Peyer's patch (tissue), 4 donors: ENCODE results near the gene FBXO9. TPM values are rescaled to one million over a fixed set of nuclear protein-coding genes. Genes with fewer than 3 reads are reported as not detected.
"Not testable (repeated sequence)": the region's sequence is repeated elsewhere in the genome, so short reads cannot be mapped to it uniquely, and the experiment has no call there.

ENCODE experiments used
- DNase-seq, 3 donors: peaks; one replicate each; pipeline ENCODE4 v3.0.0-alpha.2; 2017 to 2019
- H3K27ac ChIP-seq, 4 donors: fragments of 200-600 bp; sonication (generic); one replicate each; pipeline ENCODE4 v1.5.1; 2016 to 2019
- H3K27me3 ChIP-seq, 2 donors: fragments of 200-600 bp; sonication (generic); one replicate each; pipeline ENCODE4 v1.5.1; 2019
- H3K36me3 ChIP-seq, 3 donors: fragments of 200-600 bp; sonication (generic); one replicate each; pipeline ENCODE4 v1.5.1; 2016 to 2019
- H3K4me1 ChIP-seq, 4 donors: fragments of 200-600 bp; sonication (generic); one replicate each; pipeline ENCODE4 v1.5.1; 2016 to 2019
- H3K4me3 ChIP-seq, 4 donors: fragments of 200-600 bp; sonication (generic); 1 replicate in 3 of 4; 2 replicates in 1 of 4; pipeline ENCODE4 v1.5.1; 2016 to 2019; ENCODE audit warnings: mild to moderate bottlenecking in 1 of 4
- H3K9me3 ChIP-seq, 4 donors: fragments of 200-600 bp; sonication (generic); one replicate each; pipeline ENCODE4 v1.5.1; 2016 to 2019; ENCODE audit warnings: mild to moderate bottlenecking in 1 of 4
- CTCF ChIP-seq, 6 experiments: fragments of 450-650 bp in 4 of 6; fragments of 200-600 bp in 2 of 6; sonication (generic) in 1 of 6; IDR thresholded peaks; one replicate each; pipeline ENCODE4 v1.5.1; 2017 to 2019; ENCODE audit warnings: antibody characterized with exemption in 6 of 6, mild to moderate bottlenecking in 3 of 6, moderate library complexity in 1 of 6
- POLR2A ChIP-seq, 2 donors: fragments of 450-650 bp; IDR thresholded peaks; one replicate each; pipeline ENCODE4 v1.5.1; 2017; ENCODE audit warnings: antibody characterized with exemption in 2 of 2, mild to moderate bottlenecking in 2 of 2, moderate library complexity in 2 of 2
- total RNA-seq, 4 donors: library from RNA; depleted of rRNA; stranded (reverse); fragments of >200 nt; gene quantifications; one replicate each; pipeline ENCODE4 v1.1.0, GENCODE V29; 2016

Gene FBXO9
- total RNA-seq, 4 donors from 2014 or later: 62.5 to 109 (median 76.6) TPM

- H3K27ac ChIP-seq: no peak overlapping the region
- H3K27me3 ChIP-seq: no peaks in the 10 kb centered on the region
- no peak for DNase-seq
- H3K4me1 ChIP-seq: peaks cover 0 to 4% (median 0%) of the 10 kb centered on the region in 4 donors
- no peaks in the 10 kb centered on the region for H3K9me3 ChIP-seq
- peaks cover 0 to 2% (median 0%) of the 10 kb centered on the region in 3 donors for H3K36me3 ChIP-seq
- H3K4me3 ChIP-seq: no peak overlapping the region
- no peak for TF ChIP-seq CTCF (IDR thresholded peaks at IDR 0.05)
- TF ChIP-seq POLR2A (IDR thresholded peaks at IDR 0.05): no peak
These were observed 19.1 kb upstream of the FBXO9 start for GRCh38 chr6:53045891-53046673.

- H3K27ac ChIP-seq: no peak overlapping the region
- DNase-seq: no peak
- peak overlapping the region in 2 of 4 donors; percentile 10 to 15 for H3K4me3 ChIP-seq
- TF ChIP-seq POLR2A (IDR thresholded peaks at IDR 0.05) (no peak), CTCF (IDR thresholded peaks at IDR 0.05) (no peak)
- peaks cover 0 to 3% (median 0%) of the 10 kb centered on the region in 4 donors for H3K4me1 ChIP-seq
- H3K9me3 ChIP-seq: no peaks in the 10 kb centered on the region
- peaks cover 0 to 14% (median 0%) of the 10 kb centered on the region in 3 donors for H3K36me3 ChIP-seq
- no peaks in the 10 kb centered on the region for H3K27me3 ChIP-seq
These were observed 16.6 kb upstream of the FBXO9 start for GRCh38 chr6:53048431-53049195.

GRCh38 chr6:53049415-53049814, 15.8 kb upstream of the FBXO9 start:
- Histone ChIP-seq H3K4me1 (no peaks in the 10 kb centered on the region), H3K36me3 (peaks cover 0 to 14% (median 0%) of the 10 kb centered on the region in 3 donors), H3K27me3 (no peaks in the 10 kb centered on the region), H3K9me3 (no peaks in the 10 kb centered on the region), H3K4me3 (no peak overlapping the region), H3K27ac (no peak overlapping the region)
- TF ChIP-seq POLR2A (IDR thresholded peaks at IDR 0.05): no peak
- no peak for TF ChIP-seq CTCF (IDR thresholded peaks at IDR 0.05)
- DNase-seq: no peak

GRCh38 chr6:53052152-53052551, 13.1 kb upstream of the FBXO9 start:
- not testable (repeated sequence) for H3K4me3 ChIP-seq, H3K27me3 ChIP-seq, H3K27ac ChIP-seq, H3K9me3 ChIP-seq, DNase-seq
- Histone ChIP-seq H3K36me3 (peaks cover 0 to 14% (median 0%) of the 10 kb centered on the region in 3 donors), H3K4me1 (peaks cover 0 to 14% (median 3%) of the 10 kb centered on the region in 4 donors)

- no peaks in the 10 kb centered on the region for H3K9me3 ChIP-seq
- no peak for DNase-seq
- H3K4me1 ChIP-seq: peaks cover 0 to 38% (median 3%) of the 10 kb centered on the region in 4 donors
- H3K36me3 ChIP-seq: peaks cover 0 to 14% (median 0%) of the 10 kb centered on the region in 3 donors
- no peak overlapping the region for H3K4me3 ChIP-seq
- H3K27me3 ChIP-seq: no peaks in the 10 kb centered on the region
- H3K27ac ChIP-seq: no peak overlapping the region
- TF ChIP-seq POLR2A (IDR thresholded peaks at IDR 0.05) (no peak), CTCF (IDR thresholded peaks at IDR 0.05) (no peak)
These were observed 10.7 kb upstream of the FBXO9 start for GRCh38 chr6:53054532-53054931.

- Histone ChIP-seq H3K4me1 (peaks cover 0 to 49% (median 3%) of the 10 kb centered on the region in 4 donors), H3K27me3 (no peaks in the 10 kb centered on the region), H3K9me3 (no peaks in the 10 kb centered on the region), H3K36me3 (peaks cover 0 to 14% (median 0%) of the 10 kb centered on the region in 3 donors), H3K4me3 (no peak overlapping the region), H3K27ac (no peak overlapping the region)
- TF ChIP-seq CTCF (IDR thresholded peaks at IDR 0.05) (no peak), POLR2A (IDR thresholded peaks at IDR 0.05) (no peak)
- DNase-seq: no peak
These were observed 9.3 kb upstream of the FBXO9 start for GRCh38 chr6:53055873-53056272.
